Suprapubic skin (tissue), 4 donors: ENCODE measurements around the gene RAB3IP. TPM values are rescaled to one million over a fixed set of nuclear protein-coding genes. Genes with fewer than 3 reads are reported as not detected.
"Not testable (repeated sequence)": the region's sequence is repeated elsewhere in the genome, so short reads cannot be mapped to it uniquely, and the experiment has no call there.

Source experiments
- DNase-seq, 2 donors: peaks; one replicate each; pipeline ENCODE4 v3.0.0-alpha.2; 2019; ENCODE audit warnings: low spot score in 2 of 2
- H3K27ac ChIP-seq: fragments of 200-600 bp; sonication (generic); one replicate; pipeline ENCODE4 v1.5.1; 2019
- H3K27me3 ChIP-seq: fragments of 200-600 bp; sonication (generic); one replicate; pipeline ENCODE4 v1.5.1; 2019
- H3K36me3 ChIP-seq: fragments of 200-600 bp; sonication (generic); one replicate; pipeline ENCODE4 v1.5.1; 2019
- H3K4me1 ChIP-seq: fragments of 200-600 bp; sonication (generic); one replicate; pipeline ENCODE4 v1.5.1; 2019
- H3K4me3 ChIP-seq: fragments of 200-600 bp; sonication (generic); one replicate; pipeline ENCODE4 v1.5.1; 2019; ENCODE audit warnings: mild to moderate bottlenecking
- H3K9me3 ChIP-seq: fragments of 200-600 bp; sonication (generic); one replicate; pipeline ENCODE4 v1.5.1; 2019
- CTCF ChIP-seq, 2 donors: fragments of 200-600 bp in 1 of 2; fragments of 450-650 bp in 1 of 2; sonication (generic) in 1 of 2; IDR thresholded peaks; one replicate each; pipeline ENCODE4 v1.5.1; 2016 to 2019; ENCODE audit warnings: antibody characterized with exemption in 2 of 2, mild to moderate bottlenecking in 1 of 2, moderate library complexity in 1 of 2
- EP300 ChIP-seq: sonication (generic); formaldehyde crosslinking; IDR thresholded peaks from one replicate; pipeline ENCODE4 v1.6.1; 2017; ENCODE audit warnings: antibody characterized with exemption
- POLR2A ChIP-seq, 2 donors: fragments of 450-650 bp; IDR thresholded peaks; one replicate each; pipeline ENCODE4 v1.6.1; 2017; ENCODE audit warnings: antibody characterized with exemption in 2 of 2, mild to moderate bottlenecking in 2 of 2, moderate library complexity in 2 of 2
- POLR2AphosphoS5 ChIP-seq, 3 donors: sonication (generic); formaldehyde crosslinking; IDR thresholded peaks; one replicate each; pipeline ENCODE4 v1.6.1; 2017; ENCODE audit warnings: antibody characterized with exemption in 3 of 3
- WGBS: methylation state at CpG from one replicate; pipeline ENCODE4 v1.1.5; 2018; 5-methylcytosine and 5-hydroxymethylcytosine counted together
- total RNA-seq, 4 donors: library from RNA; depleted of rRNA; stranded (reverse); fragments of >200 nt; gene quantifications; one replicate each; pipeline ENCODE4 v1.1.0, GENCODE V29; 2016

Gene RAB3IP
- total RNA-seq, 4 donors from 2014 or later, result 15.0 to 27.8 (median 21.9) TPM

DNA sequence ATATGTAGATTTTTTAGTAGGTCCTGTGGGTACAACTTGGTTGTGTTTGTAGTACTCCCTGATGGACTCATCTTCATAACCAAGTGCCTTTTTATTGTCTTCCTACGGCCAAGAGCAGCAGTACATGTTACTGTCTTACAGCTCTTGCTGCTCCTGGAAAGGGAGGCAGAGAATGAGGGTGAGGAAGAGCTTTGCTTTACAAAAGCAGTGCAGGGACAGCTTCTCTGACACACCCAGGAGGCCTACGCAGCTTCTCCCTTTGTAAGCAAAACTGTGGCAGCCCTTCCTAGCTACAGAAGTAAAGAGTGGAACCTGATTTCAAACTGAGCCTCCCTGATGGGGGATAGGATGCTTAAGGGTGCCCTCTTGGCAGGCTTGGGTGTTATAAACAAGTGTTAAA, 104.9 kb downstream of the RAB3IP start:
- no peaks in the 10 kb centered on the region for H3K4me1 ChIP-seq
- H3K4me3 ChIP-seq, result no peak overlapping the region
- no peaks in the 10 kb centered on the region for H3K36me3 ChIP-seq
- WGBS, result 70% methylated on average over 2 of the region's 2 CpGs
- no peak for DNase-seq
- TF ChIP-seq POLR2A (IDR thresholded peaks at IDR 0.05) (no peak), POLR2AphosphoS5 (IDR thresholded peaks at IDR 0.05) (no peak), CTCF (IDR thresholded peaks at IDR 0.05) (no peak), EP300 (no peak)
- H3K27me3 ChIP-seq, result no peaks in the 10 kb centered on the region
- H3K27ac ChIP-seq, result no peak overlapping the region
- no peaks in the 10 kb centered on the region for H3K9me3 ChIP-seq

DNA sequence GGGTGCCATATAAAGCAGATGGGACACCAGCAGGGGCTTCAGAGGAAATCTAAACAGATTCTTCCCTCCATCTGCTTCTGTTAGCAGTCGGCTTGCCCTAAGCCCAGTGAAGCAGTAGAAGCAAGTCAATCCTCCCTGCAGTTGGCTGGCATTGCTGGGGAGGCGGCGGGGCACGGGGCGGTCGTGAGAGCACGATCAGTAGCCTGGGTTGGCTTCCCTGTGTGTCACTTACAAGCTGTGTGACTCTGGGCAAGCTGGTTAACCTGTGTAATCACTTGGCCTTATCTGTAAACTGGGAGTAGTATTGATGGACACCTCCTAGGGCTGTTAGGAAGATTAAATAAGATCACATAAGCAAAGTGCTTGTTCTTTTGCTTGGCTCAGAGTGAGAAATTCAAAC, 105.8 kb downstream of the RAB3IP start:
- WGBS, result 89% methylated on average over 7 of the region's 7 CpGs
- H3K9me3 ChIP-seq, result no peaks in the 10 kb centered on the region
- no peaks in the 10 kb centered on the region for H3K4me1 ChIP-seq
- H3K27ac ChIP-seq, result no peak overlapping the region
- no peaks in the 10 kb centered on the region for H3K36me3 ChIP-seq
- no peaks in the 10 kb centered on the region for H3K27me3 ChIP-seq
- TF ChIP-seq POLR2A (IDR thresholded peaks at IDR 0.05), result no peak
- no peak for TF ChIP-seq EP300
- TF ChIP-seq POLR2AphosphoS5 (IDR thresholded peaks at IDR 0.05), result no peak
- TF ChIP-seq CTCF (IDR thresholded peaks at IDR 0.05), result no peak
- no peak for DNase-seq
- H3K4me3 ChIP-seq, result no peak overlapping the region

GRCh38 chr12:69844836-69845235, 106.2 kb downstream of the RAB3IP start:
- Histone ChIP-seq H3K36me3 (no peaks in the 10 kb centered on the region), H3K4me3 (no peak overlapping the region), H3K27ac (no peak overlapping the region), H3K27me3 (no peaks in the 10 kb centered on the region), H3K4me1 (no peaks in the 10 kb centered on the region), H3K9me3 (no peaks in the 10 kb centered on the region)
- no peak for DNase-seq
- no peak for TF ChIP-seq CTCF (IDR thresholded peaks at IDR 0.05)
- TF ChIP-seq POLR2AphosphoS5 (IDR thresholded peaks at IDR 0.05), result no peak
- no peak for TF ChIP-seq POLR2A (IDR thresholded peaks at IDR 0.05)
- TF ChIP-seq EP300, result no peak
- WGBS, result 81% methylated on average over 4 of the region's 4 CpGs

GRCh38 chr12:69846976-69847375, 108.3 kb downstream of the RAB3IP start:
- DNase-seq, result no peak
- Histone ChIP-seq H3K9me3 (no peaks in the 10 kb centered on the region), H3K36me3 (no peaks in the 10 kb centered on the region), H3K27me3 (no peaks in the 10 kb centered on the region), H3K27ac (no peak overlapping the region), H3K4me1 (no peaks in the 10 kb centered on the region), H3K4me3 (no peak overlapping the region)
- TF ChIP-seq EP300 (no peak), POLR2AphosphoS5 (IDR thresholded peaks at IDR 0.05) (no peak), POLR2A (IDR thresholded peaks at IDR 0.05) (no peak)

GRCh38 chr12:69851976-69852375, 113.3 kb downstream of the RAB3IP start:
- 86% methylated on average over 2 of the region's 2 CpGs for WGBS
- TF ChIP-seq POLR2A (IDR thresholded peaks at IDR 0.05) (no peak), CTCF (IDR thresholded peaks at IDR 0.05) (no peak), EP300 (no peak), POLR2AphosphoS5 (IDR thresholded peaks at IDR 0.05) (no peak)
- DNase-seq, result no peak
- H3K27me3 ChIP-seq, result no peaks in the 10 kb centered on the region
- no peak overlapping the region for H3K4me3 ChIP-seq
- H3K27ac ChIP-seq, result no peak overlapping the region
- no peaks in the 10 kb centered on the region for H3K4me1 ChIP-seq
- H3K36me3 ChIP-seq, result no peaks in the 10 kb centered on the region
- no peaks in the 10 kb centered on the region for H3K9me3 ChIP-seq

DNA sequence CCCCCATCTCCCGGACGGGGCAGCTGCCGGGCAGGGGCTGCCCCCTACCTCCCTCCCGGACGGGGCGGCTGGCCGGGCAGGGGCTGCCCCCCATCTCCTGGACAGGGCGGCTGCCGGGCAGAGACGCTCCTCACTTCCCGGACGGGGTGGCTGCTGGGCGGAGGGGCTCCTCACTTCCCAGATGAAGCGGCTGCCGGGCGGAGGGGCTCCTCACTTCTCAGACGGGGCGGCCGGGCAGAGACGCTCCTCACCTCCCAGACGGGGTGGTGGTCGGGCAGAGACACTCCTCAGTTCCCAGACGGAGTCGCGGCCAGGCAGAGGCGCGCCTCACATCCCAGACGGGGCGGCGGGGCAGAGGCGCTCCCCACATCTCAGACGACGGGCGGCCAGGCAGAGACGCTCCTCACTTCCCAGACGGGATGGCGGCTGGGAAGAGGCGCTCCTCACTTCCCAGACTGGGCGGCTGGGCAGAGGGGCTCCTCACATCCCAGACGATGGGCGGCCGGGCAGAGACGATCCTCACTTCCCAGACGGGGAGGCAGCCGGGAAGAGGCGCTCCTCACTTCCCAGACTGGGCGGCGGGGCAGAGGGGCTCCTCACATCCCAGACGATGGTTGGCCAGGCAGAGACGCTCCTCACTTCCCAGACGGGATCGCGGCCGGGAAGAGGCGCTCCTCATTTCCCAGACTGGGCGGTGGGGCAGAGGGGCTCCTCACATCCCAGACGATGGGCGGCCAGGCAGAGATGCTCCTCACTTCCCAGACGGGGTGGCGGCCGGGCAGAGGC, 114.7 kb downstream of the RAB3IP start:
- 94% methylated on average over 27 of the region's 61 CpGs for WGBS
- H3K4me1 ChIP-seq, H3K27ac ChIP-seq, H3K27me3 ChIP-seq, H3K9me3 ChIP-seq, H3K36me3 ChIP-seq, H3K4me3 ChIP-seq, DNase-seq: not testable (repeated sequence)
